DMS53 (cell line): Measurements from ENCODE around the gene GPHN.
"Not testable (repeated sequence)": the region's sequence is repeated elsewhere in the genome, so short reads cannot be mapped to it uniquely, and the experiment has no call there.

Experiments
- DNase-seq: peaks from one replicate; lab custom pipeline; 2025; lab: John Stamatoyannopoulos, UW

GPHN gene

GRCh38 chr14:66662374-66662773 lies 154.4 kb downstream of the GPHN start:
- DNase-seq, result peak; percentile 28

GRCh38 chr14:66677780-66678179 lies 169.8 kb downstream of the GPHN start:
- DNase-seq, result no peak

GRCh38 chr14:66680216-66680615 lies 172.3 kb downstream of the GPHN start:
- DNase-seq, result no peak

GRCh38 chr14:66696326-66696725 lies 188.4 kb downstream of the GPHN start:
- DNase-seq, result no peak

GRCh38 chr14:66698503-66698902 lies 190.6 kb downstream of the GPHN start:
- no peak for DNase-seq

- DNase-seq, result peak; percentile 4
These were observed 193.9 kb downstream of the GPHN start for GRCh38 chr14:66701813-66702212.

GRCh38 chr14:66708267-66708666 lies 200.3 kb downstream of the GPHN start:
- DNase-seq, result no peak

- peak; percentile 28 for DNase-seq
These were observed 201.3 kb downstream of the GPHN start for GRCh38 chr14:66709291-66709690.

GRCh38 chr14:66714291-66714690 lies 206.3 kb downstream of the GPHN start:
- not testable (repeated sequence) for DNase-seq

GRCh38 chr14:66715313-66715712 lies 207.4 kb downstream of the GPHN start:
- peak; percentile 6 for DNase-seq

GRCh38 chr14:66716227-66716626 lies 208.3 kb downstream of the GPHN start:
- DNase-seq, result no peak

- DNase-seq, result no peak
These were observed 209.7 kb downstream of the GPHN start for GRCh38 chr14:66717561-66718140.

- no peak for DNase-seq
These were observed 217.0 kb downstream of the GPHN start for GRCh38 chr14:66724996-66725395.

GRCh38 chr14:66731298-66731697 lies 223.4 kb downstream of the GPHN start:
- not testable (repeated sequence) for DNase-seq

GRCh38 chr14:66735853-66736252 lies 227.9 kb downstream of the GPHN start:
- DNase-seq, result no peak

- no peak for DNase-seq
These were observed 231.9 kb downstream of the GPHN start for GRCh38 chr14:66739826-66740225.

- no peak for DNase-seq
These were observed 237.1 kb downstream of the GPHN start for GRCh38 chr14:66745078-66745477.

GRCh38 chr14:66746316-66747006 lies 238.5 kb downstream of the GPHN start:
- peak; percentile 51 for DNase-seq

GRCh38 chr14:66752109-66752508 lies 244.2 kb downstream of the GPHN start:
- DNase-seq, result no peak

GRCh38 chr14:66758031-66758613 lies 250.2 kb downstream of the GPHN start:
- no peak for DNase-seq

GRCh38 chr14:66772146-66772545 lies 264.2 kb downstream of the GPHN start:
- DNase-seq, result no peak

- peak; percentile 1 for DNase-seq
These were observed 274.9 kb downstream of the GPHN start for GRCh38 chr14:66782853-66783252.

- DNase-seq, result no peak
These were observed 282.2 kb downstream of the GPHN start for GRCh38 chr14:66790101-66790500.

GRCh38 chr14:66802962-66803361 lies 295.0 kb downstream of the GPHN start:
- DNase-seq, result no peak
